CD14-positive monocyte (primary cell): ENCODE measurements around the gene MYO19. TPM values are rescaled to one million over a fixed set of nuclear protein-coding genes. Genes with fewer than 3 reads are reported as not detected.

Experiments used
- DNase-seq, 3 donors: peaks; one replicate each; pipeline ENCODE4 v3.0.0-alpha.2; 2011 to 2022
- H2AFZ ChIP-seq: 2 replicates; pipeline ENCODE4 v1.6.0; 2012; ENCODE audit warnings: mild to moderate bottlenecking, low read depth, low read length, inconsistent platforms; ENCODE audit not compliant: insufficient read depth, poor library complexity, severe bottlenecking
- H3K27ac ChIP-seq, 2 donors: 1 replicate in 1 of 2; 2 replicates in 1 of 2; pipeline ENCODE4 v1.5.1; 2012 to 2013; ENCODE audit warnings: low read length in 2 of 2, control low read depth in 1 of 2, inconsistent platforms in 1 of 2, low read depth in 1 of 2, mild to moderate bottlenecking in 1 of 2
- H3K27me3 ChIP-seq, 2 donors: one replicate each; pipeline versions ENCODE4 v1.6.0 to v1.6.1; 2011 to 2013; ENCODE audit warnings: low read length in 2 of 2; ENCODE audit not compliant: control insufficient read depth in 2 of 2, insufficient read depth in 2 of 2
- H3K36me3 ChIP-seq, 2 donors: replicated peaks in 1 of 2; 1 replicate in 1 of 2; 2 replicates in 1 of 2; pipeline versions ENCODE4 v1.5.1 to v1.6.1; 2012 to 2013; ENCODE audit warnings: low read length in 2 of 2, control low read depth in 1 of 2, inconsistent platforms in 1 of 2, mild to moderate bottlenecking in 1 of 2; ENCODE audit not compliant: insufficient read depth in 2 of 2, control insufficient read depth in 1 of 2
- H3K4me1 ChIP-seq, 2 donors: 1 replicate in 1 of 2; 2 replicates in 1 of 2; pipeline versions ENCODE4 v1.5.1 to v1.6.1; 2012 to 2013; ENCODE audit warnings: low read length in 2 of 2, control low read depth in 1 of 2, inconsistent platforms in 1 of 2, mild to moderate bottlenecking in 1 of 2, moderate library complexity in 1 of 2; ENCODE audit not compliant: insufficient read depth in 2 of 2, control insufficient read depth in 1 of 2
- H3K4me2 ChIP-seq: replicated peaks from 2 replicates; pipeline ENCODE3; 2012; ENCODE audit warnings: low read length, moderate library complexity, mild to moderate bottlenecking; ENCODE audit not compliant: poor library complexity, severe bottlenecking; ENCODE audit errors: extremely low read depth
- H3K4me3 ChIP-seq, 3 experiments: fragments of 200-600 bp in 1 of 3; sonication (generic) in 1 of 3; replicated peaks in 1 of 3; 1 replicate in 2 of 3; 2 replicates in 1 of 3; pipeline ENCODE4 v1.5.1; 2011 to 2013; ENCODE audit warnings: low read length in 3 of 3, mild to moderate bottlenecking in 3 of 3, control low read depth in 2 of 3, low read depth in 2 of 3, inconsistent platforms in 1 of 3, moderate library complexity in 1 of 3
- H3K79me2 ChIP-seq: 2 replicates; pipeline ENCODE4 v1.6.0; 2012; ENCODE audit warnings: mild to moderate bottlenecking, control low read depth, inconsistent platforms, low read length, moderate library complexity; ENCODE audit not compliant: insufficient read depth
- H3K9ac ChIP-seq: 2 replicates; pipeline ENCODE4 v1.6.0; 2017; ENCODE audit warnings: low read length, mild to moderate bottlenecking; ENCODE audit not compliant: insufficient read depth, poor library complexity, severe bottlenecking
- H3K9me3 ChIP-seq, 2 donors: replicated peaks in 1 of 2; 1 replicate in 1 of 2; 2 replicates in 1 of 2; pipeline versions ENCODE4 v1.5.1 to v1.6.1; 2012 to 2013; ENCODE audit warnings: low read length in 2 of 2, control low read depth in 1 of 2; ENCODE audit not compliant: control insufficient read depth in 1 of 2, insufficient read depth in 1 of 2
- H4K20me1 ChIP-seq: 2 replicates; pipeline ENCODE4 v1.6.0; 2012; ENCODE audit warnings: mild to moderate bottlenecking, low read length, control low read depth, moderate library complexity; ENCODE audit not compliant: insufficient read depth
- H3K27ac Mint-ChIP-seq, 7 donors: one replicate each; pipeline ENCODE4 v1.8.0; 2020; ENCODE audit warnings: mild to moderate bottlenecking in 7 of 7, mixed read lengths in 7 of 7, moderate library complexity in 6 of 7, inconsistent platforms in 2 of 7
- H3K27me3 Mint-ChIP-seq, 3 donors: one replicate each; pipeline ENCODE4 v1.8.0; 2021 to 2022; ENCODE audit warnings: low read depth in 3 of 3, mild to moderate bottlenecking in 3 of 3, mixed read lengths in 3 of 3, moderate library complexity in 3 of 3, inconsistent platforms in 1 of 3
- H3K36me3 Mint-ChIP-seq, 2 donors: one replicate each; pipeline ENCODE4 v1.8.0; 2020; ENCODE audit warnings: mixed read lengths in 2 of 2, inconsistent platforms in 1 of 2, mild to moderate bottlenecking in 1 of 2
- H3K4me1 Mint-ChIP-seq: one replicate; pipeline ENCODE4 v1.8.0; 2020; ENCODE audit warnings: mild to moderate bottlenecking, mixed read lengths
- H3K4me3 Mint-ChIP-seq, 2 donors: one replicate each; pipeline ENCODE4 v1.8.0; 2020; ENCODE audit warnings: mild to moderate bottlenecking in 2 of 2, mixed read lengths in 2 of 2, moderate library complexity in 1 of 2
- H3K9me3 Mint-ChIP-seq, 7 donors: one replicate each; pipeline ENCODE4 v1.8.0; 2020 to 2022; ENCODE audit warnings: mixed read lengths in 7 of 7, mild to moderate bottlenecking in 6 of 7, moderate library complexity in 6 of 7, inconsistent platforms in 2 of 7
- CTCF ChIP-seq: fragments of 200-600 bp; IDR thresholded peaks from one replicate; pipeline ENCODE4 v1.8.0; 2022; ENCODE audit warnings: antibody characterized with exemption, mild to moderate bottlenecking
- WGBS: methylation state at CpG from one replicate; pipeline ENCODE4 v1.1.5; 2013; ENCODE audit warnings: missing lambda C conversion rate; ENCODE audit not compliant: insufficient coverage; 5-methylcytosine and 5-hydroxymethylcytosine counted together
- intact Hi-C, 2 donors: fragments of 100-400 bp; cut with micrococcal nuclease; formaldehyde crosslinking; loops; one replicate each; pipeline versions ENCODE4 v1.15.0 to v1.15.1; 2023
- polyA plus RNA-seq, 3 donors: library from polyadenylated mRNA; depleted of rRNA in 1 of 3; unstranded in 2 of 3; stranded (reverse) in 1 of 3; fragments of 300-500 nt in 2 of 3; fragments of >200 nt in 1 of 3; fragmentation: Illumina TruSeq in 2 of 3; gene quantifications; 1 replicate in 2 of 3; 2 replicates in 1 of 3; pipeline ENCODE4 v1.2.3, GENCODE V29; 2012 to 2021

The MYO19 gene
- polyA plus RNA-seq, 3 donors: 1.2 to 51.3 (median 1.9) TPM

GRCh38 chr17:36578671-36579070, 44.0 kb upstream of the MYO19 start:
- H3K36me3 Mint-ChIP-seq: peaks cover 65 to 84% of the 10 kb centered on the region in 2 donors
- H3K27me3 ChIP-seq: no peaks in the 10 kb centered on the region
- H3K4me1 ChIP-seq: no peaks in the 10 kb centered on the region
- no peaks in the 10 kb centered on the region for H3K9me3 Mint-ChIP-seq
- H3K27ac ChIP-seq: no peak overlapping the region
- DNase-seq: no peak
- H3K4me3 ChIP-seq: no peak overlapping the region
- WGBS: no CpG with 5 or more reads among the region's 2 CpGs
- H3K9ac ChIP-seq: no peak overlapping the region
- no peak overlapping the region for H3K4me3 Mint-ChIP-seq
- H4K20me1 ChIP-seq: peaks cover 88% of the 10 kb centered on the region
- H3K79me2 ChIP-seq: peaks cover 73% of the 10 kb centered on the region
- no peak overlapping the region for H2AFZ ChIP-seq
- H3K36me3 ChIP-seq: peaks cover 79 to 92% of the 10 kb centered on the region in 2 donors
- TF ChIP-seq CTCF: no peak
- no peaks in the 10 kb centered on the region for H3K27me3 Mint-ChIP-seq
- H3K4me1 Mint-ChIP-seq: no peaks in the 10 kb centered on the region
- intact Hi-C loops: no loop called here
- H3K27ac Mint-ChIP-seq: no peak overlapping the region
- no peaks in the 10 kb centered on the region for H3K9me3 ChIP-seq
- H3K4me2 ChIP-seq: no peak overlapping the region

GRCh38 chr17:36576793-36577192, 42.1 kb upstream of the MYO19 start:
- H3K36me3 ChIP-seq: peaks cover 74 to 94% of the 10 kb centered on the region in 2 donors
- WGBS: 89% methylated on average over 1 of the region's 2 CpGs
- Mint-ChIP-seq H3K27ac (no peak overlapping the region), H3K9me3 (no peaks in the 10 kb centered on the region), H3K27me3 (no peaks in the 10 kb centered on the region), H3K36me3 (peaks cover 71 to 90% of the 10 kb centered on the region in 2 donors), H3K4me1 (no peaks in the 10 kb centered on the region), H3K4me3 (no peak overlapping the region)
- H4K20me1 ChIP-seq: peaks cover 89% of the 10 kb centered on the region
- no peak overlapping the region for H3K4me3 ChIP-seq
- H2AFZ ChIP-seq: no peak overlapping the region
- no peak overlapping the region for H3K27ac ChIP-seq
- TF ChIP-seq CTCF: no peak
- no peak overlapping the region for H3K9ac ChIP-seq
- no peaks in the 10 kb centered on the region for H3K27me3 ChIP-seq
- DNase-seq: no peak
- no peaks in the 10 kb centered on the region for H3K9me3 ChIP-seq
- no peaks in the 10 kb centered on the region for H3K4me1 ChIP-seq
- intact Hi-C loops: no loop called here
- peaks cover 80% of the 10 kb centered on the region for H3K79me2 ChIP-seq
- H3K4me2 ChIP-seq: no peak overlapping the region
